A549 (cell line): ENCODE data around the gene GNAI2. TPM values are rescaled to one million over a fixed set of nuclear protein-coding genes. Genes with fewer than 3 reads are reported as not detected.

ENCODE experiments used
- ATAC-seq, 2 experiments: fragments of 200-7000 bp in 1 of 2; fragments of >200 bp in 1 of 2; cut with Nextera tagmentation in 1 of 2; cut with Tn5 transposase in 1 of 2; 3 replicates each; pipeline versions ENCODE4 v1.8.0 to v1.9.1; 2018 to 2020; ENCODE audit warnings: mild to moderate bottlenecking in 1 of 2, moderate library complexity in 1 of 2
- CTCF ChIA-PET: fragments of 300-600 bp; sonication (Branson Sonifier 250); formaldehyde crosslinking; extraction: SDS; loops from one replicate; lab custom pipeline; 2021; ENCODE audit warnings: antibody characterized with exemption, inconsistent platforms; lab: Yijun Ruan, JAX
- POLR2A ChIA-PET: fragments of 350-600 bp; formaldehyde crosslinking; extraction: SDS; loops from one replicate; lab custom pipeline; 2021; ENCODE audit warnings: antibody characterized with exemption, inconsistent platforms; lab: Yijun Ruan, JAX
- DNase-seq, 2 experiments: peaks; one replicate each; pipeline versions ENCODE4 v3.0.0 to v3.0.0-alpha.2; 2011 to 2016; ENCODE audit warnings: low read depth in 1 of 2, low spot score in 1 of 2
- FAIRE-seq: peaks from 2 replicates; lab custom pipeline; 2011; peaks lifted over from hg19 to GRCh38; lab: Jason Lieb, UNC
- H3K27ac ChIP-seq, 2 experiments: fragments of >200 bp; sonication (Bioruptor Twin); formaldehyde crosslinking; 3 replicates each; pipeline ENCODE4 v1.5.1; 2016 to 2017
- H3K4me1 ChIP-seq: fragments of >200 bp; sonication (Bioruptor Twin); formaldehyde crosslinking; 3 replicates; pipeline ENCODE4 v1.6.1; 2016
- H3K4me2 ChIP-seq: fragments of >200 bp; sonication (Bioruptor Twin); formaldehyde crosslinking; 3 replicates; pipeline ENCODE4 v1.6.1; 2016
- H3K4me3 ChIP-seq: fragments of >200 bp; sonication (Bioruptor Twin); formaldehyde crosslinking; 3 replicates; pipeline ENCODE4 v1.5.1; 2016
- H3K9me3 ChIP-seq: fragments of >200 bp; sonication (Bioruptor Twin); formaldehyde crosslinking; 3 replicates; pipeline ENCODE4 v1.6.1; 2016
- ATOH8 ChIP-seq: fragments of 250-450 bp; sonication (Bioruptor Pico); IDR thresholded peaks from 2 replicates; pipeline ENCODE4 v1.5.0; 2020; ENCODE audit warnings: low read depth, mild to moderate bottlenecking, moderate library complexity
- CBX2 ChIP-seq: fragments of 200-600 bp; sonication (generic); IDR thresholded peaks from 2 replicates; pipeline ENCODE4 v1.6.1; 2016; ENCODE audit warnings: low read depth, mild to moderate bottlenecking, borderline replicate concordance
- CHD2 ChIP-seq: fragments of 150-350 bp; IDR thresholded peaks from 2 replicates; pipeline ENCODE4 v1.6.1; 2014; ENCODE audit warnings: low read length; ENCODE audit not compliant: partially characterized antibody
- CTCF ChIP-seq: fragments of >200 bp; sonication (Bioruptor Twin); formaldehyde crosslinking; IDR thresholded peaks from 3 replicates; pipeline ENCODE4 v1.5.1; 2016
- E2F6 ChIP-seq: IDR thresholded peaks from 2 replicates; pipeline ENCODE4 v1.6.1; 2012; ENCODE audit warnings: low read depth, borderline replicate concordance
- EHF ChIP-seq: fragments of 250-450 bp; sonication (Bioruptor Pico); IDR thresholded peaks from 2 replicates; pipeline ENCODE4 v1.5.0; 2020; ENCODE audit warnings: mild to moderate bottlenecking
- HMGXB4 ChIP-seq: fragments of 250-450 bp; sonication (Bioruptor Pico); IDR thresholded peaks from 2 replicates; pipeline ENCODE4 v1.5.0; 2021; ENCODE audit warnings: mild to moderate bottlenecking, moderate library complexity, borderline replicate concordance
- HOXB13 ChIP-seq: fragments of 250-450 bp; sonication (Bioruptor Pico); IDR thresholded peaks from 2 replicates; pipeline ENCODE4 v1.5.0; 2020; ENCODE audit warnings: low read depth, mild to moderate bottlenecking, moderate library complexity
- JUNB ChIP-seq: fragments of >200 bp; sonication (Bioruptor Twin); formaldehyde crosslinking; IDR thresholded peaks from 2 replicates; pipeline ENCODE4 v1.6.1; 2016
- MAFK ChIP-seq: fragments of 450-650 bp; IDR thresholded peaks from 2 replicates; pipeline ENCODE4 v1.6.1; 2014; ENCODE audit not compliant: partially characterized antibody
- MAX ChIP-seq: IDR thresholded peaks from 2 replicates; pipeline ENCODE4 v1.6.1; 2012
- PHF8 ChIP-seq: fragments of 200-600 bp; sonication (generic); IDR thresholded peaks from 2 replicates; pipeline ENCODE4 v1.6.1; 2016; ENCODE audit warnings: low read depth, mild to moderate bottlenecking, antibody characterized with exemption, moderate library complexity, borderline replicate concordance
- RARB ChIP-seq: fragments of 250-450 bp; sonication (Bioruptor Pico); IDR thresholded peaks from 2 replicates; pipeline ENCODE4 v1.8.0; 2021; ENCODE audit warnings: mild to moderate bottlenecking, moderate library complexity
- RFX5 ChIP-seq: fragments of 450-650 bp; IDR thresholded peaks from 2 replicates; pipeline ENCODE4 v1.7.1; 2014; ENCODE audit warnings: antibody characterized with exemption, mild to moderate bottlenecking, moderate library complexity
- SREBF2 ChIP-seq: fragments of 450-650 bp; IDR thresholded peaks from 2 replicates; pipeline ENCODE4 v1.6.1; 2014; ENCODE audit warnings: mild to moderate bottlenecking, moderate library complexity
- ZC3H11A ChIP-seq: fragments of 450-650 bp; IDR thresholded peaks from 2 replicates; pipeline ENCODE4 v1.6.1; 2014; ENCODE audit warnings: antibody characterized with exemption, mild to moderate bottlenecking
- ZFP36 ChIP-seq: fragments of 450-650 bp; IDR thresholded peaks from 2 replicates; pipeline ENCODE4 v1.6.1; 2014; ENCODE audit warnings: borderline replicate concordance; ENCODE audit not compliant: partially characterized antibody
- ZNF302 ChIP-seq: fragments of 250-450 bp; sonication (Bioruptor Pico); IDR thresholded peaks from 2 replicates; pipeline ENCODE4 v1.9.0; 2021; ENCODE audit warnings: inconsistent platforms, mild to moderate bottlenecking, moderate library complexity
- ZSCAN20 ChIP-seq: fragments of 250-450 bp; sonication (Bioruptor Pico); IDR thresholded peaks from 2 replicates; pipeline ENCODE4 v1.8.0; 2022; ENCODE audit warnings: mild to moderate bottlenecking, moderate library complexity
- WGBS: methylation state at CpG from one replicate; pipeline ENCODE4 v1.1.6; 2017; ENCODE audit errors: missing lambda C conversion rate; 5-methylcytosine and 5-hydroxymethylcytosine counted together
- polyA plus RNA-seq, 4 experiments: library from polyadenylated mRNA; depleted of rRNA in 3 of 4; stranded (reverse); fragments of >200 nt; fragmentation: RNase III in 1 of 4; extraction: RNeasy Plus Mini Kit Qiagen cat#74134 plus additional on column Dnase treatment in 1 of 4; gene quantifications; 2 replicates in 3 of 4; 3 replicates in 1 of 4; pipeline ENCODE4 v1.2.3, GENCODE V29; 2011 to 2017

GNAI2 gene
- polyA plus RNA-seq, 2 of the 4 experiments (the other 2 are of a cell fraction) = 47.4 to 67.8 TPM

GRCh38 chr3:50204804-50205412 is 31.1 kb upstream of the GNAI2 start, which contains the start of gene SLC38A3:
Gene SLC38A3, plus strand, starts transcription at chr3:50205271. Its CDS starts 8,929 bp downstream, at chr3:50214200.
- Histone ChIP-seq H3K4me1 (no peaks in the 10 kb centered on the region; the same call in 2 of the 3 replicates), H3K9me3 (no peaks in the 10 kb centered on the region), H3K4me3 (no peak within 1 kb of the TSS), H3K4me2 (peak within 1 kb of the TSS; percentile 61), H3K27ac (0 out of 6 replicates have a peak within 1 kb of the TSS, but pooled peaks of 1 of the 2 experiments have one; percentile 26)
- ChIA-PET POLR2A (no interaction called here), CTCF (interaction anchor here (0.8 to 4.7 kb wide), 4 partner anchors 12 to 83 kb away, joined by 3 to 46 read pairs (median 6); partner anchors contain the start of gene GNAT1)
- TF ChIP-seq CHD2 (no peak), PHF8 (no peak), MAFK (no peak), ZFP36 (no peak), CTCF (no peak)
- peak in 1 of 2 experiments; percentile 32; a peak in 2 of 6 replicates for ATAC-seq
- DNase-seq = no peak
- WGBS = no CpG with 5 or more reads among the region's 41 CpGs
- FAIRE-seq = no peak

GRCh38 chr3:50205413-50206276 is 30.4 kb upstream of the GNAI2 start:
- no peak for DNase-seq
- no peak overlapping the region for H3K4me3 ChIP-seq
- no peaks in the 10 kb centered on the region; the same call in 2 of the 3 replicates for H3K4me1 ChIP-seq
- peak overlapping the region; percentile 61; the same call in 2 of the 3 replicates for H3K4me2 ChIP-seq
- no peak for FAIRE-seq
- no peak overlapping the region for H3K27ac ChIP-seq
- ChIA-PET CTCF (interaction anchor here (1.2 to 25.9 kb wide), 5 partner anchors 13 to 84 kb away, joined by 3 to 550 read pairs (median 7); partner anchors contain the start of gene GNAT1), POLR2A (no interaction called here)
- TF ChIP-seq JUNB (no peak), EHF (no peak), E2F6 (no peak), MAX (no peak), PHF8 (no peak), RFX5 (no peak), CHD2 (no peak), HOXB13 (no peak), ZC3H11A (no peak), HMGXB4 (no peak), RARB (no peak), ZNF302 (CRISPR knock-in tag) (no peak), ATOH8 (CRISPR knock-in tag) (no peak), SREBF2 (no peak), ZSCAN20 (CRISPR knock-in tag) (no peak), CBX2 (no peak)
- no peaks in the 10 kb centered on the region for H3K9me3 ChIP-seq
- WGBS = 91% methylated on average over 10 of the region's 67 CpGs
- no peak for ATAC-seq
